ENCODE results near the gene CHD1.

DNA sequence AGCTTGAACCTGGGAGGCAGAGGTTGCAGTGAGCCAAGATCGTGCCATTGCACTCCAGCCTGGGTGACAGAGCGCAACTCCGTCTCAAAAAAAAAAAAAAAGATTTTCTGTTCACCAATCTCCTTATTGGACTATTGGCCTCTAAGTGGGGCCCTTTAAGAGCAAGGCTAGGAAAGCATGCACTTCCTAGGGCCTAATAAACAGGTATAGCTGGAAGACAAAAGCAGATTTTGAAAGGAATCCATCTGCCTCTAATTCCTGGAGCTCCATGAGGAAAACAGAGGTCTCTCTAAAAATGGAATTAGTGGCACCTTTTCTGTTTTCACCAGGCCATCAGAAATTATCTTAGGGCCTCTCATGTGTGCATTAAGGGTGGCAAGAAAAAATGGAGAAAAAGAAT lies 85.3 kb downstream of the CHD1 start:
- TF ChIP-seq POLR2A (IDR thresholded peaks at IDR 0.05), result no peak
- TF ChIP-seq, protein P1, sequence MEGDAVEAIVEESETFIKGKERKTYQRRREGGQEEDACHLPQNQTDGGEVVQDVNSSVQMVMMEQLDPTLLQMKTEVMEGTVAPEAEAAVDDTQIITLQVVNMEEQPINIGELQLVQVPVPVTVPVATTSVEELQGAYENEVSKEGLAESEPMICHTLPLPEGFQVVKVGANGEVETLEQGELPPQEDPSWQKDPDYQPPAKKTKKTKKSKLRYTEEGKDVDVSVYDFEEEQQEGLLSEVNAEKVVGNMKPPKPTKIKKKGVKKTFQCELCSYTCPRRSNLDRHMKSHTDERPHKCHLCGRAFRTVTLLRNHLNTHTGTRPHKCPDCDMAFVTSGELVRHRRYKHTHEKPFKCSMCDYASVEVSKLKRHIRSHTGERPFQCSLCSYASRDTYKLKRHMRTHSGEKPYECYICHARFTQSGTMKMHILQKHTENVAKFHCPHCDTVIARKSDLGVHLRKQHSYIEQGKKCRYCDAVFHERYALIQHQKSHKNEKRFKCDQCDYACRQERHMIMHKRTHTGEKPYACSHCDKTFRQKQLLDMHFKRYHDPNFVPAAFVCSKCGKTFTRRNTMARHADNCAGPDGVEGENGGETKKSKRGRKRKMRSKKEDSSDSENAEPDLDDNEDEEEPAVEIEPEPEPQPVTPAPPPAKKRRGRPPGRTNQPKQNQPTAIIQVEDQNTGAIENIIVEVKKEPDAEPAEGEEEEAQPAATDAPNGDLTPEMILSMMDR (IDR thresholded peaks at IDR 0.05), result no peak
